Measurements from ENCODE around the gene PRPF39.
A peak's percentile ranks its signal among the peaks of the same experiment; 100 is the strongest.
"Not testable (repeated sequence)": the region's sequence is repeated elsewhere in the genome, so short reads cannot be mapped to it uniquely, and the experiment has no call there.

PRPF39 gene

GRCh38 chr14:45083976-45084722, at the start of gene PRPF39:
TSS of gene PRPF39 (plus strand) at chr14:45084116. CDS start at chr14:45095240, 11,124 bp downstream.
- peak; percentile 86 for DNase-seq (ENCODE audit: low read depth)

- DNase-seq (ENCODE audit: low read depth) = no peak
Measured at GRCh38 chr14:45034730-45035129, 49.2 kb upstream of the PRPF39 start.

- DNase-seq (ENCODE audit: low read depth) = no peak
Measured at GRCh38 chr14:45038256-45038655, 45.7 kb upstream of the PRPF39 start.

- DNase-seq (ENCODE audit: low read depth) = no peak
Measured at GRCh38 chr14:45038865-45039264, 45.1 kb upstream of the PRPF39 start.

- DNase-seq (ENCODE audit: low read depth) = no peak
Measured at GRCh38 chr14:45039390-45039789, 44.5 kb upstream of the PRPF39 start.

GRCh38 chr14:45041641-45042040, 42.3 kb upstream of the PRPF39 start:
- DNase-seq (ENCODE audit: low read depth) = no peak

- no peak for DNase-seq (ENCODE audit: low read depth)
Measured at GRCh38 chr14:45044638-45045037, 39.3 kb upstream of the PRPF39 start.

- DNase-seq (ENCODE audit: low read depth) = no peak
Measured at GRCh38 chr14:45048385-45048784, 35.5 kb upstream of the PRPF39 start.

- no peak for DNase-seq (ENCODE audit: low read depth)
Measured at GRCh38 chr14:45051180-45051579, 32.7 kb upstream of the PRPF39 start.

- DNase-seq (ENCODE audit: low read depth) = no peak
Measured at GRCh38 chr14:45051896-45052295, 32.0 kb upstream of the PRPF39 start.

- no peak for DNase-seq (ENCODE audit: low read depth)
Measured at GRCh38 chr14:45057349-45057748, 26.6 kb upstream of the PRPF39 start.

- DNase-seq (ENCODE audit: low read depth) = no peak
Measured at GRCh38 chr14:45057881-45058364, 26.0 kb upstream of the PRPF39 start.

- DNase-seq (ENCODE audit: low read depth) = no peak
Measured at GRCh38 chr14:45060551-45060950, 23.4 kb upstream of the PRPF39 start.

- no peak for DNase-seq (ENCODE audit: low read depth)
Measured at GRCh38 chr14:45065540-45065939, 18.4 kb upstream of the PRPF39 start.

GRCh38 chr14:45065956-45066355, 18.0 kb upstream of the PRPF39 start:
- DNase-seq (ENCODE audit: low read depth) = no peak

GRCh38 chr14:45066667-45067066, 17.2 kb upstream of the PRPF39 start:
- DNase-seq (ENCODE audit: low read depth) = no peak

- DNase-seq (ENCODE audit: low read depth) = no peak
Measured at GRCh38 chr14:45068396-45068795, 15.5 kb upstream of the PRPF39 start.

- no peak for DNase-seq (ENCODE audit: low read depth)
Measured at GRCh38 chr14:45070215-45070614, 13.7 kb upstream of the PRPF39 start.

GRCh38 chr14:45072126-45072525, 11.8 kb upstream of the PRPF39 start:
- no peak for DNase-seq (ENCODE audit: low read depth)

GRCh38 chr14:45073231-45073879, 10.6 kb upstream of the PRPF39 start:
- DNase-seq (ENCODE audit: low read depth) = no peak

- no peak for DNase-seq (ENCODE audit: low read depth)
Measured at GRCh38 chr14:45078323-45078722, 5.6 kb upstream of the PRPF39 start.

GRCh38 chr14:45080416-45080968, 3.4 kb upstream of the PRPF39 start:
- DNase-seq (ENCODE audit: low read depth) = not testable (repeated sequence)

- DNase-seq (ENCODE audit: low read depth) = not testable (repeated sequence)
Measured at GRCh38 chr14:45081096-45081495, 2.8 kb upstream of the PRPF39 start.

Data from stimulated activated CD8-positive, alpha-beta memory T cell treated with anti-CD3 and anti-CD28 coated beads, Interleukin-7, amount 100 ng/mL, for 24 hours (primary cell).